Astrocyte (in vitro differentiated cells and primary cell): ENCODE measurements around the gene TTC33. TPM values are rescaled to one million over a fixed set of nuclear protein-coding genes. Genes with fewer than 3 reads are reported as not detected.

Experiments used
- DNase-seq: peaks from one replicate; pipeline ENCODE4 v3.0.0-alpha.2; 2010; ENCODE audit warnings: low read depth
- FAIRE-seq: peaks from 2 replicates; lab custom pipeline; 2011; peaks lifted over from hg19 to GRCh38; lab: Jason Lieb, UNC
- H2AFZ ChIP-seq: 2 replicates; pipeline ENCODE4 v1.6.0; 2012; ENCODE audit warnings: low read depth, low read length, inconsistent platforms
- H3K27ac ChIP-seq: 2 replicates; pipeline ENCODE4 v1.5.1; 2011; ENCODE audit warnings: low read depth, low read length, inconsistent platforms
- H3K27me3 ChIP-seq: 2 replicates; pipeline ENCODE4 v1.6.0; 2011; ENCODE audit warnings: low read length, inconsistent platforms; ENCODE audit not compliant: insufficient read depth
- H3K36me3 ChIP-seq: 2 replicates; pipeline ENCODE4 v1.5.1; 2011; ENCODE audit warnings: low read length, inconsistent platforms; ENCODE audit not compliant: insufficient read depth
- H3K4me1 ChIP-seq: 2 replicates; pipeline ENCODE4 v1.5.1; 2011; ENCODE audit warnings: low read length, inconsistent platforms; ENCODE audit not compliant: insufficient read depth
- H3K4me2 ChIP-seq: 2 replicates; pipeline ENCODE4 v1.6.0; 2012; ENCODE audit warnings: low read length, inconsistent platforms
- H3K4me3 ChIP-seq: 2 replicates; pipeline ENCODE4 v1.5.1; 2011; ENCODE audit warnings: low read depth, mild to moderate bottlenecking, low read length, inconsistent platforms; ENCODE audit not compliant: insufficient read depth
- H3K79me2 ChIP-seq: 2 replicates; pipeline ENCODE4 v1.6.0; 2012; ENCODE audit warnings: mild to moderate bottlenecking, low read length, inconsistent platforms; ENCODE audit not compliant: insufficient read depth
- H3K9ac ChIP-seq: 2 replicates; pipeline ENCODE4 v1.6.0; 2012; ENCODE audit warnings: mild to moderate bottlenecking, low read length, inconsistent platforms
- H3K9me3 ChIP-seq: 2 replicates; pipeline ENCODE4 v1.5.1; 2012; ENCODE audit warnings: low read depth, mild to moderate bottlenecking, low read length, inconsistent platforms; ENCODE audit not compliant: insufficient read depth
- H4K20me1 ChIP-seq: 2 replicates; pipeline ENCODE4 v1.6.0; 2012; ENCODE audit warnings: low read length, inconsistent platforms; ENCODE audit not compliant: insufficient read depth
- H3K27ac Mint-ChIP-seq: one replicate; pipeline ENCODE4 v1.8.0; 2021; ENCODE audit warnings: mild to moderate bottlenecking, mixed read lengths; ENCODE audit not compliant: unreplicated experiment
- H3K27me3 Mint-ChIP-seq: one replicate; pipeline ENCODE4 v1.8.0; 2021; ENCODE audit warnings: low read depth, mixed read lengths; ENCODE audit not compliant: unreplicated experiment
- H3K36me3 Mint-ChIP-seq: one replicate; pipeline ENCODE4 v1.8.0; 2021; ENCODE audit warnings: low read depth, mixed read lengths; ENCODE audit not compliant: unreplicated experiment
- H3K4me1 Mint-ChIP-seq: one replicate; pipeline ENCODE4 v1.8.0; 2021; ENCODE audit warnings: low read depth, mixed read lengths; ENCODE audit not compliant: unreplicated experiment
- H3K4me3 Mint-ChIP-seq: one replicate; pipeline ENCODE4 v1.8.0; 2021; ENCODE audit warnings: mild to moderate bottlenecking, moderate library complexity, mixed read lengths; ENCODE audit not compliant: unreplicated experiment
- H3K9me3 Mint-ChIP-seq: one replicate; pipeline ENCODE4 v1.8.0; 2021; ENCODE audit warnings: mild to moderate bottlenecking, mixed read lengths; ENCODE audit not compliant: unreplicated experiment
- CTCF ChIP-seq: IDR thresholded peaks from 2 replicates; pipeline ENCODE4 v1.5.1; 2011; ENCODE audit warnings: low read depth, mild to moderate bottlenecking, inconsistent platforms, low read length, moderate library complexity; ENCODE audit not compliant: insufficient read depth
- EZH2 ChIP-seq: IDR thresholded peaks from 2 replicates; pipeline ENCODE4 v1.6.1; 2012; ENCODE audit warnings: mild to moderate bottlenecking, low read length, inconsistent platforms; ENCODE audit not compliant: insufficient read depth
- total RNA-seq: library from RNA; stranded (reverse); gene quantifications from 2 replicates; pipeline ENCODE4 v1.2.1, GENCODE V29; 2021

TTC33 gene
- total RNA-seq, 1 donor from 2014 or later: 13.3 TPM

- H3K79me2 ChIP-seq: no peaks in the 10 kb centered on the region
- FAIRE-seq: no peak
- no peak overlapping the region for H3K27ac ChIP-seq
- H2AFZ ChIP-seq: no peak overlapping the region
- H3K36me3 ChIP-seq: no peaks in the 10 kb centered on the region
- no peak overlapping the region for H3K9ac ChIP-seq
- H4K20me1 ChIP-seq: no peaks in the 10 kb centered on the region
- H3K27me3 Mint-ChIP-seq: no peaks in the 10 kb centered on the region
- no peak for DNase-seq
- H3K4me1 Mint-ChIP-seq: peaks cover 12% of the 10 kb centered on the region
- no peak overlapping the region for H3K4me2 ChIP-seq
- H3K27me3 ChIP-seq: no peaks in the 10 kb centered on the region
- H3K4me3 Mint-ChIP-seq: no peak overlapping the region
- no peak overlapping the region for H3K4me3 ChIP-seq
- no peaks in the 10 kb centered on the region for H3K9me3 ChIP-seq
- peaks cover 6% of the 10 kb centered on the region for H3K4me1 ChIP-seq
- no peaks in the 10 kb centered on the region for H3K36me3 Mint-ChIP-seq
- no peak overlapping the region for H3K27ac Mint-ChIP-seq
- TF ChIP-seq CTCF (no peak), EZH2 (no peak)
- peaks cover 2% of the 10 kb centered on the region for H3K9me3 Mint-ChIP-seq
These were observed 265.2 kb downstream of the TTC33 start for GRCh38 chr5:40490464-40491111.

GRCh38 chr5:40489421-40489820 is 266.3 kb downstream of the TTC33 start:
- H3K4me1 Mint-ChIP-seq: peaks cover 12% of the 10 kb centered on the region
- no peak overlapping the region for H3K4me3 Mint-ChIP-seq
- H3K9me3 ChIP-seq: no peaks in the 10 kb centered on the region
- H3K9me3 Mint-ChIP-seq: peaks cover under 1% of the 10 kb centered on the region
- no peaks in the 10 kb centered on the region for H3K79me2 ChIP-seq
- H3K27ac Mint-ChIP-seq: no peak overlapping the region
- H3K27me3 Mint-ChIP-seq: no peaks in the 10 kb centered on the region
- H3K36me3 ChIP-seq: no peaks in the 10 kb centered on the region
- H3K4me2 ChIP-seq: no peak overlapping the region
- H3K4me1 ChIP-seq: peaks cover 6% of the 10 kb centered on the region
- H4K20me1 ChIP-seq: no peaks in the 10 kb centered on the region
- H3K27me3 ChIP-seq: no peaks in the 10 kb centered on the region
- FAIRE-seq (no peak), DNase-seq (no peak)
- TF ChIP-seq CTCF: no peak
- no peak for TF ChIP-seq EZH2
- no peak overlapping the region for H3K4me3 ChIP-seq
- H3K9ac ChIP-seq: no peak overlapping the region
- H3K27ac ChIP-seq: no peak overlapping the region
- H2AFZ ChIP-seq: no peak overlapping the region
- H3K36me3 Mint-ChIP-seq: no peaks in the 10 kb centered on the region

GRCh38 chr5:40486437-40487275 is 269.1 kb downstream of the TTC33 start:
- no peak for FAIRE-seq
- H3K36me3 Mint-ChIP-seq: no peaks in the 10 kb centered on the region
- no peak overlapping the region for H3K9ac ChIP-seq
- H3K27me3 Mint-ChIP-seq: no peaks in the 10 kb centered on the region
- H4K20me1 ChIP-seq: no peaks in the 10 kb centered on the region
- H3K9me3 ChIP-seq: no peaks in the 10 kb centered on the region
- H3K27ac Mint-ChIP-seq: no peak overlapping the region
- H3K27ac ChIP-seq: no peak overlapping the region
- peaks cover 6% of the 10 kb centered on the region for H3K4me1 ChIP-seq
- H3K4me3 ChIP-seq: no peak overlapping the region
- TF ChIP-seq EZH2 (no peak), CTCF (no peak)
- H3K4me3 Mint-ChIP-seq: no peak overlapping the region
- peak; percentile 55 for DNase-seq
- H3K79me2 ChIP-seq: no peaks in the 10 kb centered on the region
- no peaks in the 10 kb centered on the region for H3K9me3 Mint-ChIP-seq
- no peak overlapping the region for H3K4me2 ChIP-seq
- peaks cover 12% of the 10 kb centered on the region for H3K4me1 Mint-ChIP-seq
- H3K27me3 ChIP-seq: no peaks in the 10 kb centered on the region
- no peaks in the 10 kb centered on the region for H3K36me3 ChIP-seq
- H2AFZ ChIP-seq: no peak overlapping the region
